Measurements from ENCODE around the gene CAMP. TPM values are rescaled to one million over a fixed set of nuclear protein-coding genes. Genes with fewer than 3 reads are reported as not detected.

Gene CAMP
- polyA plus RNA-seq, 1 of the 3 experiments (the other 2 are of a cell fraction), result not detected

- no peaks in the 10 kb centered on the region for H3K79me2 ChIP-seq (ENCODE audit: insufficient read depth)
- DNase-seq, result peak; percentile 7
- no peaks in the 10 kb centered on the region for H3K9me2 ChIP-seq
- no peaks in the 10 kb centered on the region for H3K9me3 ChIP-seq
- no peaks in the 10 kb centered on the region for H3K4me1 ChIP-seq (ENCODE audit: control insufficient read depth in 1 of 2, insufficient read depth in 2 of 2, low read depth in 1 of 2, low read length in 1 of 2)
- no peak overlapping the region for H3K4me2 ChIP-seq
- no peaks in the 10 kb centered on the region for H4K20me1 ChIP-seq (ENCODE audit: insufficient read depth)
- ChIA-PET POLR2A (no interaction called here), CTCF (interaction anchor here (1.1 kb wide), 1 partner anchor 228 kb away, joined by 3 read pairs; no protein-coding TSS in a partner anchor)
- no peaks in the 10 kb centered on the region for H3K36me3 ChIP-seq (replicated peaks in 1 of 2; ENCODE audit: control insufficient read depth in 1 of 2, insufficient read depth in 2 of 2, low read length in 1 of 2)
- no peak overlapping the region for H3K4me3 ChIP-seq (ENCODE audit: low read depth in 2 of 2, low read length in 1 of 2)
- no peaks in the 10 kb centered on the region for H3F3A ChIP-seq (replicated peaks; ENCODE audit: insufficient read depth)
- H3K27me3 ChIP-seq (ENCODE audit: insufficient read depth), result no peaks in the 10 kb centered on the region
- TF ChIP-seq MXI1 (IDR thresholded peaks at IDR 0.05; ENCODE audit: low read depth, low read length), result no peak
- TF ChIP-seq EZH2phosphoT487 (IDR thresholded peaks at IDR 0.05; ENCODE audit: borderline replicate concordance, low read depth), result no peak
- no peak for TF ChIP-seq FOSL2 (IDR thresholded peaks at IDR 0.05; ENCODE audit: borderline replicate concordance, low read depth)
- TF ChIP-seq RCOR1 (IDR thresholded peaks at IDR 0.05; ENCODE audit: low read length), result no peak
- TF ChIP-seq, protein P1, sequence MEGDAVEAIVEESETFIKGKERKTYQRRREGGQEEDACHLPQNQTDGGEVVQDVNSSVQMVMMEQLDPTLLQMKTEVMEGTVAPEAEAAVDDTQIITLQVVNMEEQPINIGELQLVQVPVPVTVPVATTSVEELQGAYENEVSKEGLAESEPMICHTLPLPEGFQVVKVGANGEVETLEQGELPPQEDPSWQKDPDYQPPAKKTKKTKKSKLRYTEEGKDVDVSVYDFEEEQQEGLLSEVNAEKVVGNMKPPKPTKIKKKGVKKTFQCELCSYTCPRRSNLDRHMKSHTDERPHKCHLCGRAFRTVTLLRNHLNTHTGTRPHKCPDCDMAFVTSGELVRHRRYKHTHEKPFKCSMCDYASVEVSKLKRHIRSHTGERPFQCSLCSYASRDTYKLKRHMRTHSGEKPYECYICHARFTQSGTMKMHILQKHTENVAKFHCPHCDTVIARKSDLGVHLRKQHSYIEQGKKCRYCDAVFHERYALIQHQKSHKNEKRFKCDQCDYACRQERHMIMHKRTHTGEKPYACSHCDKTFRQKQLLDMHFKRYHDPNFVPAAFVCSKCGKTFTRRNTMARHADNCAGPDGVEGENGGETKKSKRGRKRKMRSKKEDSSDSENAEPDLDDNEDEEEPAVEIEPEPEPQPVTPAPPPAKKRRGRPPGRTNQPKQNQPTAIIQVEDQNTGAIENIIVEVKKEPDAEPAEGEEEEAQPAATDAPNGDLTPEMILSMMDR (IDR thresholded peaks at IDR 0.05), result no peak
- no peak for TF ChIP-seq SIN3A (IDR thresholded peaks at IDR 0.05; ENCODE audit: borderline replicate concordance, low read depth, low read length)
- TF ChIP-seq EP300 (IDR thresholded peaks at IDR 0.05; ENCODE audit: borderline replicate concordance in 1 of 2, low read depth in 1 of 2, low read length in 1 of 2), result no peak
- TF ChIP-seq YY1 (IDR thresholded peaks at IDR 0.05; ENCODE audit: low read depth), result no peak
- no peak for TF ChIP-seq PBX3 (IDR thresholded peaks at IDR 0.05)
- TF ChIP-seq RFX5 (IDR thresholded peaks at IDR 0.05; ENCODE audit: low read length), result no peak
- TF ChIP-seq TEAD4 (IDR thresholded peaks at IDR 0.05; ENCODE audit: borderline replicate concordance, insufficient read depth), result no peak
- TF ChIP-seq ELF1 (IDR thresholded peaks at IDR 0.05), result no peak
- no peak for TF ChIP-seq GABPA (IDR thresholded peaks at IDR 0.05; ENCODE audit: low read depth)
- no peak for TF ChIP-seq JUND (IDR thresholded peaks at IDR 0.05)
- TF ChIP-seq, protein P2, sequence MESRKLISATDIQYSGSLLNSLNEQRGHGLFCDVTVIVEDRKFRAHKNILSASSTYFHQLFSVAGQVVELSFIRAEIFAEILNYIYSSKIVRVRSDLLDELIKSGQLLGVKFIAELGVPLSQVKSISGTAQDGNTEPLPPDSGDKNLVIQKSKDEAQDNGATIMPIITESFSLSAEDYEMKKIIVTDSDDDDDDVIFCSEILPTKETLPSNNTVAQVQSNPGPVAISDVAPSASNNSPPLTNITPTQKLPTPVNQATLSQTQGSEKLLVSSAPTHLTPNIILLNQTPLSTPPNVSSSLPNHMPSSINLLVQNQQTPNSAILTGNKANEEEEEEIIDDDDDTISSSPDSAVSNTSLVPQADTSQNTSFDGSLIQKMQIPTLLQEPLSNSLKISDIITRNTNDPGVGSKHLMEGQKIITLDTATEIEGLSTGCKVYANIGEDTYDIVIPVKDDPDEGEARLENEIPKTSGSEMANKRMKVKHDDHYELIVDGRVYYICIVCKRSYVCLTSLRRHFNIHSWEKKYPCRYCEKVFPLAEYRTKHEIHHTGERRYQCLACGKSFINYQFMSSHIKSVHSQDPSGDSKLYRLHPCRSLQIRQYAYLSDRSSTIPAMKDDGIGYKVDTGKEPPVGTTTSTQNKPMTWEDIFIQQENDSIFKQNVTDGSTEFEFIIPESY (IDR thresholded peaks at IDR 0.05; ENCODE audit: borderline replicate concordance, low read depth), result no peak
- TF ChIP-seq MAX (IDR thresholded peaks at IDR 0.05; ENCODE audit: low read depth), result no peak
- no peak for TF ChIP-seq POLR2AphosphoS5 (IDR thresholded peaks at IDR 0.05; ENCODE audit: low read depth, low read length)
- no peak for TF ChIP-seq FOXM1 (IDR thresholded peaks at IDR 0.05; ENCODE audit: low read depth)
- no peak for TF ChIP-seq RAD21 (IDR thresholded peaks at IDR 0.05; ENCODE audit: low read length)
- TF ChIP-seq MEF2A (IDR thresholded peaks at IDR 0.05; ENCODE audit: borderline replicate concordance, low read depth), result no peak
- no peak overlapping the region for H2AFZ ChIP-seq (ENCODE audit: low read depth)
- no peak overlapping the region for H3K9ac ChIP-seq
- no peak overlapping the region for H3K27ac ChIP-seq (ENCODE audit: low read depth in 2 of 2, low read length in 1 of 2)
- 97% methylated on average over 3 of the region's 3 CpGs for WGBS (ENCODE audit: low lambda C conversion rate)
Measured at GRCh38 chr3:48208076-48208475, 15.2 kb upstream of the CAMP start.

Data from SK-N-SH (cell line).